ENCODE measurements around the gene ALAS1.

The ALAS1 gene

GRCh38 chr3:52195291-52195597 is 2.7 kb upstream of the ALAS1 start:
- H3K14ac ChIP-seq (ENCODE audit: low read length in 2 of 2) = no peak overlapping the region
- no peak overlapping the region for H4K91ac ChIP-seq (ENCODE audit: low read length)
- no peak overlapping the region for H4K8ac ChIP-seq (ENCODE audit: low read length)

GRCh38 chr3:52195823-52196331 is 2.1 kb upstream of the ALAS1 start:
- H2BK15ac ChIP-seq (ENCODE audit: low read depth, poor library complexity, severe bottlenecking) = peak overlapping the region; percentile 50
- H2BK120ac ChIP-seq (ENCODE audit: low read depth, low read length) = no peak overlapping the region
- 83% methylated on average over 10 of the region's 10 CpGs for WGBS
- no peak overlapping the region for H3K4me3 ChIP-seq (ENCODE audit: insufficient read depth in 1 of 2, low read depth in 1 of 2, low read length in 2 of 2)
- peak; percentile 88 for DNase-seq
- H3K23ac ChIP-seq (ENCODE audit: low read length in 2 of 2) = no peak overlapping the region
- H3K27me3 ChIP-seq (ENCODE audit: control insufficient read depth in 1 of 2, insufficient read depth in 1 of 2, low read length in 2 of 2) = no peaks in the 10 kb centered on the region
- H2AFZ ChIP-seq (ENCODE audit: low read depth, low read length) = no peak overlapping the region
- peak overlapping the region in 1 of 2 experiments; percentile 81 for H3K18ac ChIP-seq (ENCODE audit: low read depth in 1 of 2, low read length in 2 of 2)
- no peak overlapping the region for H2AK5ac ChIP-seq (ENCODE audit: low read length, severe bottlenecking)
- H3K4me1 ChIP-seq (ENCODE audit: control insufficient read depth, insufficient read depth, low read depth, low read length) = peaks cover 20% of the 10 kb centered on the region
- peak overlapping the region; percentile 44 for H3K9ac ChIP-seq (ENCODE audit: low read length)
- peak overlapping the region; percentile 3 to 34 for H3K4ac ChIP-seq (ENCODE audit: low read depth in 1 of 2, low read length in 2 of 2)
- no peak overlapping the region for H3K4me2 ChIP-seq (ENCODE audit: low read length, poor library complexity, severe bottlenecking)
- H3K36me3 ChIP-seq (ENCODE audit: control insufficient read depth in 1 of 2, insufficient read depth in 2 of 2, low read depth in 1 of 2, low read length in 2 of 2) = peaks cover 5 to 15% of the 10 kb centered on the region in 2 experiments
- no peak overlapping the region for H4K91ac ChIP-seq (ENCODE audit: low read length)
- H2BK12ac ChIP-seq (ENCODE audit: low read length in 2 of 2) = peak overlapping the region; percentile 43 to 55
- H3K9me3 ChIP-seq (ENCODE audit: control insufficient read depth, low read length) = no peaks in the 10 kb centered on the region
- H3K27ac ChIP-seq (ENCODE audit: low read length, poor library complexity, severe bottlenecking) = no peak overlapping the region
- H3K79me1 ChIP-seq (replicated peaks; ENCODE audit: low read length, poor library complexity, severe bottlenecking) = peaks cover 14% of the 10 kb centered on the region
- no peak overlapping the region for H4K8ac ChIP-seq (ENCODE audit: low read length)
- no peak overlapping the region for H3K14ac ChIP-seq (ENCODE audit: low read length in 2 of 2)
- no peak overlapping the region for H2BK5ac ChIP-seq (ENCODE audit: low read depth, low read length, poor library complexity, severe bottlenecking)

More at GRCh38 chr3:52195291-52195597, 2.7 kb upstream of the ALAS1 start:
- H3K18ac ChIP-seq (ENCODE audit: low read depth in 1 of 2, low read length in 2 of 2) = peak overlapping the region in 1 of 2 experiments; percentile 6
- no peak overlapping the region for H2BK120ac ChIP-seq (ENCODE audit: low read depth, low read length)
- no peak overlapping the region for H3K9ac ChIP-seq (ENCODE audit: low read length)
- H2BK12ac ChIP-seq (ENCODE audit: low read length in 2 of 2) = peak overlapping the region; percentile 4 to 72
- H3K4ac ChIP-seq (ENCODE audit: low read depth in 1 of 2, low read length in 2 of 2) = no peak overlapping the region
- H3K23ac ChIP-seq (ENCODE audit: low read length in 2 of 2) = no peak overlapping the region
- no peak for DNase-seq
- H2BK5ac ChIP-seq (ENCODE audit: low read depth, low read length, poor library complexity, severe bottlenecking) = no peak overlapping the region
- H3K4me2 ChIP-seq (ENCODE audit: low read length, poor library complexity, severe bottlenecking) = no peak overlapping the region
- H3K79me1 ChIP-seq (replicated peaks; ENCODE audit: low read length, poor library complexity, severe bottlenecking) = peaks cover 12% of the 10 kb centered on the region
- no peak overlapping the region for H3K4me3 ChIP-seq (ENCODE audit: insufficient read depth in 1 of 2, low read depth in 1 of 2, low read length in 2 of 2)
- H3K27ac ChIP-seq (ENCODE audit: low read length, poor library complexity, severe bottlenecking) = no peak overlapping the region
- H3K36me3 ChIP-seq (ENCODE audit: control insufficient read depth in 1 of 2, insufficient read depth in 2 of 2, low read depth in 1 of 2, low read length in 2 of 2) = peaks cover 5 to 11% of the 10 kb centered on the region in 2 experiments
- H3K27me3 ChIP-seq (ENCODE audit: control insufficient read depth in 1 of 2, insufficient read depth in 1 of 2, low read length in 2 of 2) = no peaks in the 10 kb centered on the region
- no peaks in the 10 kb centered on the region for H3K9me3 ChIP-seq (ENCODE audit: control insufficient read depth, low read length)
- WGBS = 94% methylated on average over 3 of the region's 3 CpGs
- no peak overlapping the region for H2BK15ac ChIP-seq (ENCODE audit: low read depth, poor library complexity, severe bottlenecking)
- H2AK5ac ChIP-seq (ENCODE audit: low read length, severe bottlenecking) = no peak overlapping the region
- H2AFZ ChIP-seq (ENCODE audit: low read depth, low read length) = no peak overlapping the region
- peaks cover 20% of the 10 kb centered on the region for H3K4me1 ChIP-seq (ENCODE audit: control insufficient read depth, insufficient read depth, low read depth, low read length)

DNA sequence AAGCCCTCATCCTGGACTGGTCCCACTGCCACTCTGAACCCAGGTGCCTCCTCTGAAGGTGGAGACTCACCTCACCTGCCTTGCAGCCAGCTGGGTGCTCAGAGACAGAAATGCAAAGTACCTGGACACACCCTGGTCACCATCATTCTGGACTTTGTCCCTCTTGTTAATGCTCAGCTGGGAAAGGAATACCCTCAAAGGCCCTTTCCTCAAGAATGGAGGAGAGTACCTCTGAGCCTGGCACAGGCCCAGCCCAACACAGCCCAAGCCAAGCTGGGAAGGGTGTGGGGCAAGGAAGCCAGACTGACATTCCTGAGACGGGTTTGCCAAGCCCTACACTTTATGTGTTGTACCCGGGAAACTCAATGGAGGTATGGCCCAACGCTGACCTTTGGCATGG is 983 bp upstream of the ALAS1 start:
- Histone ChIP-seq H2AK5ac (ENCODE audit: low read length, severe bottlenecking) (peak overlapping the region; percentile 94), H3K4me1 (ENCODE audit: control insufficient read depth, insufficient read depth, low read depth, low read length) (peaks cover 20% of the 10 kb centered on the region), H3K4ac (ENCODE audit: low read depth in 1 of 2, low read length in 2 of 2) (peak overlapping the region; percentile 88 to 92), H3K79me1 (replicated peaks; ENCODE audit: low read length, poor library complexity, severe bottlenecking) (peaks cover 18% of the 10 kb centered on the region), H4K8ac (ENCODE audit: low read length) (peak overlapping the region; percentile 87), H2BK12ac (ENCODE audit: low read length in 2 of 2) (peak overlapping the region; percentile 75 to 92), H3K27ac (ENCODE audit: low read length, poor library complexity, severe bottlenecking) (no peak overlapping the region), H3K23ac (ENCODE audit: low read length in 2 of 2) (no peak overlapping the region), H2AFZ (ENCODE audit: low read depth, low read length) (no peak overlapping the region), H3K14ac (ENCODE audit: low read length in 2 of 2) (peak overlapping the region in 1 of 2 experiments; percentile 53), H4K91ac (ENCODE audit: low read length) (peak overlapping the region; percentile 81), H2BK5ac (ENCODE audit: low read depth, low read length, poor library complexity, severe bottlenecking) (no peak overlapping the region), H3K9ac (ENCODE audit: low read length) (no peak overlapping the region), H3K18ac (ENCODE audit: low read depth in 1 of 2, low read length in 2 of 2) (peak overlapping the region; percentile 68 to 88), H3K4me2 (ENCODE audit: low read length, poor library complexity, severe bottlenecking) (no peak overlapping the region), H3K27me3 (ENCODE audit: control insufficient read depth in 1 of 2, insufficient read depth in 1 of 2, low read length in 2 of 2) (no peaks in the 10 kb centered on the region), H2BK15ac (ENCODE audit: low read depth, poor library complexity, severe bottlenecking) (peak overlapping the region; percentile 90), H3K9me3 (ENCODE audit: control insufficient read depth, low read length) (no peaks in the 10 kb centered on the region), H3K36me3 (ENCODE audit: control insufficient read depth in 1 of 2, insufficient read depth in 2 of 2, low read depth in 1 of 2, low read length in 2 of 2) (peaks cover 9 to 26% of the 10 kb centered on the region in 2 experiments), H2BK120ac (ENCODE audit: low read depth, low read length) (peak overlapping the region; percentile 65), H3K4me3 (ENCODE audit: insufficient read depth in 1 of 2, low read depth in 1 of 2, low read length in 2 of 2) (no peak overlapping the region)
- whole genome bisulfite sequencing = 90% methylated on average over 3 of the region's 3 CpGs
- no peak for DNase-seq

DNA sequence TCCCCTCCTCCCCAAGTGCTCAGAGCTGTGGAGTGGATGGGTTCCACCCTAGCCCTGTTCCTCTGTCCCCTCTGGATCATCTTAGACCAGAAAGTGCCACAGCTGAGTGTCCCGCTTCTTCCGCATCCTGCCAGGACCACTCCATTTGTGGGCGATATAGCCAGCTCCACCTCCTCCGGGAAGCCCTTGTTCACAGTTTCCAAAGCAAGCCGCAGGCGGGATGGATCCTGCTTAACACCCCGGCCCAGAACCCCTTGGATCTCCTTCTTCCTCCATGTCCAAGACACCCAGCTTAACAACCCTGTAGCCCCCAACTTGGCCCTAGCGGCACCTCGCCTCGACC is 490 bp upstream of the ALAS1 start:
- peak overlapping the region in 1 of 2 experiments; percentile 98 for H3K4me3 ChIP-seq (ENCODE audit: insufficient read depth in 1 of 2, low read depth in 1 of 2, low read length in 2 of 2)
- peak overlapping the region in 1 of 2 experiments; percentile 85 for H3K23ac ChIP-seq (ENCODE audit: low read length in 2 of 2)
- 57% methylated on average over 10 of the region's 10 CpGs for WGBS
- peak overlapping the region; percentile 75 to 92 for H3K4ac ChIP-seq (ENCODE audit: low read depth in 1 of 2, low read length in 2 of 2)
- peak overlapping the region; percentile 92 for H2AFZ ChIP-seq (ENCODE audit: low read depth, low read length)
- H3K27me3 ChIP-seq (ENCODE audit: control insufficient read depth in 1 of 2, insufficient read depth in 1 of 2, low read length in 2 of 2) = no peaks in the 10 kb centered on the region
- peak overlapping the region; percentile 93 for H3K9ac ChIP-seq (ENCODE audit: low read length)
- H3K27ac ChIP-seq (ENCODE audit: low read length, poor library complexity, severe bottlenecking) = peak overlapping the region; percentile 52
- H2BK5ac ChIP-seq (ENCODE audit: low read depth, low read length, poor library complexity, severe bottlenecking) = no peak overlapping the region
- peak overlapping the region; percentile 81 for H4K91ac ChIP-seq (ENCODE audit: low read length)
- H2BK12ac ChIP-seq (ENCODE audit: low read length in 2 of 2) = peak overlapping the region; percentile 75 to 92
- peaks cover 18% of the 10 kb centered on the region for H3K79me1 ChIP-seq (replicated peaks; ENCODE audit: low read length, poor library complexity, severe bottlenecking)
- H3K4me1 ChIP-seq (ENCODE audit: control insufficient read depth, insufficient read depth, low read depth, low read length) = peaks cover 20% of the 10 kb centered on the region
- peak overlapping the region in 1 of 2 experiments; percentile 82 for H3K14ac ChIP-seq (ENCODE audit: low read length in 2 of 2)
- no peak for DNase-seq
- peak overlapping the region; percentile 65 for H2BK120ac ChIP-seq (ENCODE audit: low read depth, low read length)
- peak overlapping the region; percentile 94 for H2AK5ac ChIP-seq (ENCODE audit: low read length, severe bottlenecking)
- peak overlapping the region; percentile 62 for H3K4me2 ChIP-seq (ENCODE audit: low read length, poor library complexity, severe bottlenecking)
- H4K8ac ChIP-seq (ENCODE audit: low read length) = peak overlapping the region; percentile 87
- peak overlapping the region; percentile 68 to 88 for H3K18ac ChIP-seq (ENCODE audit: low read depth in 1 of 2, low read length in 2 of 2)
- peak overlapping the region; percentile 90 for H2BK15ac ChIP-seq (ENCODE audit: low read depth, poor library complexity, severe bottlenecking)
- no peaks in the 10 kb centered on the region for H3K9me3 ChIP-seq (ENCODE audit: control insufficient read depth, low read length)
- peaks cover 11 to 31% of the 10 kb centered on the region in 2 experiments for H3K36me3 ChIP-seq (ENCODE audit: control insufficient read depth in 1 of 2, insufficient read depth in 2 of 2, low read depth in 1 of 2, low read length in 2 of 2)
